K562 (cell line): ENCODE measurements around the gene ZKSCAN5. TPM values are rescaled to one million over a fixed set of nuclear protein-coding genes. Genes with fewer than 3 reads are reported as not detected.
A peak's percentile ranks its signal among the peaks of the same experiment; 100 is the strongest.

Experiments used
- DDX20 ChIP-seq: fragments of 450-650 bp; IDR thresholded peaks from 2 replicates; pipeline ENCODE4 v1.6.1; 2016; ENCODE audit warnings: missing genetic modification characterization, low read depth, mild to moderate bottlenecking, missing compliant biosample characterization, moderate library complexity
- EGR1 ChIP-seq: fragments of 450-650 bp; conservative IDR thresholded peaks from 2 replicates; pipeline ENCODE4 v1.6.1; 2017; ENCODE audit warnings: mild to moderate bottlenecking
- ELF4 ChIP-seq: fragments of 450-650 bp; formaldehyde crosslinking; IDR thresholded peaks from 2 replicates; pipeline ENCODE4 v1.4.0; 2022; ENCODE audit warnings: missing genetic modification characterization
- GABPB2 ChIP-seq: fragments of 250-450 bp; sonication (Bioruptor Pico); conservative IDR thresholded peaks from 2 replicates; pipeline ENCODE4 v1.5.1; 2021; ENCODE audit warnings: mild to moderate bottlenecking
- HES1 ChIP-seq: fragments of 450-650 bp; IDR thresholded peaks from 2 replicates; pipeline ENCODE4 v1.6.1; 2016; ENCODE audit warnings: low read depth, mild to moderate bottlenecking, moderate library complexity
- KDM1A ChIP-seq, 2 experiments: fragments of 450-650 bp; IDR thresholded peaks; 2 replicates each; pipeline ENCODE4 v1.6.1; 2016; ENCODE audit warnings: mild to moderate bottlenecking in 2 of 2
- KLF16 ChIP-seq: IDR thresholded peaks from 2 replicates; pipeline ENCODE4 v1.6.1; 2016; ENCODE audit warnings: antibody characterized with exemption
- NR0B1 ChIP-seq: fragments of 450-650 bp; IDR thresholded peaks from one replicate; pipeline ENCODE4 v1.6.1; 2018; ENCODE audit warnings: mild to moderate bottlenecking, moderate library complexity; ENCODE audit not compliant: partially characterized antibody
- RAD51 ChIP-seq: fragments of 450-650 bp; IDR thresholded peaks from 2 replicates; pipeline ENCODE4 v1.7.1; 2016; ENCODE audit warnings: low read depth, mild to moderate bottlenecking, borderline replicate concordance
- SAFB2 ChIP-seq: fragments of 200-400 bp; formaldehyde crosslinking; IDR thresholded peaks from 2 replicates; pipeline ENCODE4 v1.6.1; 2018; ENCODE audit warnings: borderline replicate concordance, low read length, low read depth, moderate library complexity; ENCODE audit not compliant: severe bottlenecking
- SOX6 ChIP-seq: fragments of 450-650 bp; IDR thresholded peaks from 2 replicates; pipeline ENCODE4 v1.6.1; 2014; ENCODE audit warnings: mild to moderate bottlenecking
- ZNF184 ChIP-seq: sonication (generic); formaldehyde crosslinking; IDR thresholded peaks from 2 replicates; pipeline ENCODE4 v1.5.0; 2020; ENCODE audit warnings: missing genetic modification reagents
- ZNF431 ChIP-seq: sonication (generic); formaldehyde crosslinking; IDR thresholded peaks from 2 replicates; pipeline ENCODE4 v1.8.0; 2022; ENCODE audit warnings: mild to moderate bottlenecking, missing genetic modification reagents
- ZNF551 ChIP-seq: fragments of 250-450 bp; sonication (Bioruptor Pico); IDR thresholded peaks from 2 replicates; pipeline ENCODE4 v1.5.0; 2021; ENCODE audit warnings: mild to moderate bottlenecking, moderate library complexity
- polyA plus RNA-seq, 8 experiments: library from polyadenylated mRNA; depleted of rRNA in 4 of 8; stranded (reverse) in 5 of 8; unstranded in 3 of 8; fragments of >200 nt; fragmentation: Nextera tagmentation in 2 of 8; fragmentation: Illumina TruSeq in 1 of 8; extraction: Ambion mirVana in 2 of 8; extraction: Trizol in 1 of 8; gene quantifications; 2 replicates each; pipeline versions ENCODE4 v1.2.1 to v1.2.3, GENCODE V29; 2011 to 2014; ENCODE audit warnings: inconsistent platforms in 1 of 8, missing spikeins in 1 of 8
- total RNA-seq, 7 experiments: library from RNA; depleted of rRNA in 6 of 7; stranded (reverse); fragments of >200 nt in 6 of 7; fragmentation: Illumina TruSeq in 2 of 7; extraction: Trizol in 2 of 7; gene quantifications; 2 replicates each; pipeline versions ENCODE4 v1.2.1 to v1.2.3, GENCODE V29; 2011 to 2021; ENCODE audit warnings: low replicate concordance in 1 of 7
- TF ChIP-seq, protein P1 (sequence below), 2 experiments: fragments of 450-650 bp in 1 of 2; sonication (generic) in 1 of 2; formaldehyde crosslinking in 1 of 2; IDR thresholded peaks in 1 of 2; conservative IDR thresholded peaks in 1 of 2; 2 replicates each; pipeline versions ENCODE4 v1.6.1 to v1.8.1; 2016 to 2023; ENCODE audit warnings: mild to moderate bottlenecking in 2 of 2, moderate library complexity in 2 of 2, inconsistent platforms in 1 of 2, missing genetic modification reagents in 1 of 2
- TF ChIP-seq, protein P2 (sequence below), 2 experiments: fragments of 450-650 bp in 1 of 2; IDR thresholded peaks; 2 replicates each; pipeline ENCODE4 v1.6.1; 2011 to 2017; ENCODE audit warnings: low read depth in 2 of 2, antibody characterized with exemption in 1 of 2, borderline replicate concordance in 1 of 2, low read length in 1 of 2, mild to moderate bottlenecking in 1 of 2, mixed read lengths in 1 of 2; ENCODE audit not compliant: control insufficient read depth in 1 of 2
- TF ChIP-seq, protein P3 (sequence below): fragments of 200-800 bp; sonication (Bioruptor generic); IDR thresholded peaks from 2 replicates; pipeline ENCODE4 v1.6.1; 2017; ENCODE audit warnings: missing genetic modification characterization, missing compliant biosample characterization
- TF ChIP-seq, protein P4 (sequence below): fragments of 200-800 bp; sonication (Bioruptor generic); IDR thresholded peaks from 2 replicates; pipeline ENCODE4 v1.6.1; 2017; ENCODE audit warnings: missing genetic modification characterization, missing compliant biosample characterization

ZKSCAN5 gene
- total and polyA plus RNA-seq, 9 of the 15 experiments (the other 6 are each of a cell fraction or from before 2014, with no cell fraction given): 4.2 to 19.0 (median 15.0) TPM

DNA sequence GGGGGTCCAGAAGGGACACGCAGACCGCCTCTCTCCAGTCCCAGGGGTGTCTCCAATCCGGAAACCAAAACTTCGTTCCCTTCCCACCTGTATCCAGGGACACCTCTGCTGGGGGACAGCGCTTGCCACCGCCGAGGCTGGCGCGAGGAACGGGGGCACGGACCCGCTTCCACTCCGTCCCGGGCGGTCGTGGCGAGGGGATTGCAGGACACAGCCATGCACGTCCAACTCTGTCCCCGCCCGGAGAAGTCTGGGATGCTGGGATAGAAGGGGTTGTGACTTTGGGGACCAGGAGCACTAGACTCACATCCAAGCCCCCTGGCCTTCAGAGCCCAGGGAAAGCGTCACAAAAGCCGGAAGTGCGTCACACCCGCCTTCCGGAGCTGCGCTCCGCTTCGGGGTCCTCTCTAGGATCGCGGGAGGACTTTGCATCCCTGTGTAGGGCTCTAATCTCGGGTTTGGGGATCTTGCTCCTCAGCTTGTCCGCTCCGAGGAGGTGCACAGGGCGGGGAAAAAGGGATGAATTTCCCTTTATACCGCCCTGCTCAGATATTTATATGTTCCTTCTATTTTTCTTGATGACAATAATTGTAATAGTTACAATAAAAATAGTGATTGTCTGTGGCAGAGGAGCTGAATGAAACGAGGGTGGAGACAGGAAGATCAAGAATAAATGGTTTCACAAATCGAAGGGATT, 47.5 kb downstream of the ZKSCAN5 start, which contains the start of gene FAM200A (continued):
- TF ChIP-seq, protein P1, sequence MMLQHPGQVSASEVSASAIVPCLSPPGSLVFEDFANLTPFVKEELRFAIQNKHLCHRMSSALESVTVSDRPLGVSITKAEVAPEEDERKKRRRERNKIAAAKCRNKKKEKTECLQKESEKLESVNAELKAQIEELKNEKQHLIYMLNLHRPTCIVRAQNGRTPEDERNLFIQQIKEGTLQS (IDR thresholded peaks at IDR 0.05): no peak
- TF ChIP-seq, protein P1 (CRISPR knock-in tag; conservative IDR thresholded peaks at IDR 0.05): no peak
- TF ChIP-seq ZNF184 (CRISPR knock-in tag) (no peak), EGR1 (no peak), SAFB2 (no peak), SOX6 (peak; percentile 66), DDX20 (tag) (no peak), RAD51 (no peak; the same call in 1 of the 2 replicates), ZNF551 (no peak), ELF4 (CRISPR knock-in tag) (0 out of 2 replicates have a peak, but pooled peaks have one; percentile 32), GABPB2 (CRISPR knock-in tag) (no peak), KLF16 (no peak), KDM1A (IDR thresholded peaks at IDR 0.05) (peak in 1 of 2 experiments; percentile 19; a peak in 1 of 4 replicates), NR0B1 (no peak), HES1 (no peak), ZNF431 (CRISPR knock-in tag) (no peak)
- TF ChIP-seq, protein P2, sequence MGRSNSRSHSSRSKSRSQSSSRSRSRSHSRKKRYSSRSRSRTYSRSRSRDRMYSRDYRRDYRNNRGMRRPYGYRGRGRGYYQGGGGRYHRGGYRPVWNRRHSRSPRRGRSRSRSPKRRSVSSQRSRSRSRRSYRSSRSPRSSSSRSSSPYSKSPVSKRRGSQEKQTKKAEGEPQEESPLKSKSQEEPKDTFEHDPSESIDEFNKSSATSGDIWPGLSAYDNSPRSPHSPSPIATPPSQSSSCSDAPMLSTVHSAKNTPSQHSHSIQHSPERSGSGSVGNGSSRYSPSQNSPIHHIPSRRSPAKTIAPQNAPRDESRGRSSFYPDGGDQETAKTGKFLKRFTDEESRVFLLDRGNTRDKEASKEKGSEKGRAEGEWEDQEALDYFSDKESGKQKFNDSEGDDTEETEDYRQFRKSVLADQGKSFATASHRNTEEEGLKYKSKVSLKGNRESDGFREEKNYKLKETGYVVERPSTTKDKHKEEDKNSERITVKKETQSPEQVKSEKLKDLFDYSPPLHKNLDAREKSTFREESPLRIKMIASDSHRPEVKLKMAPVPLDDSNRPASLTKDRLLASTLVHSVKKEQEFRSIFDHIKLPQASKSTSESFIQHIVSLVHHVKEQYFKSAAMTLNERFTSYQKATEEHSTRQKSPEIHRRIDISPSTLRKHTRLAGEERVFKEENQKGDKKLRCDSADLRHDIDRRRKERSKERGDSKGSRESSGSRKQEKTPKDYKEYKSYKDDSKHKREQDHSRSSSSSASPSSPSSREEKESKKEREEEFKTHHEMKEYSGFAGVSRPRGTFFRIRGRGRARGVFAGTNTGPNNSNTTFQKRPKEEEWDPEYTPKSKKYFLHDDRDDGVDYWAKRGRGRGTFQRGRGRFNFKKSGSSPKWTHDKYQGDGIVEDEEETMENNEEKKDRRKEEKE (IDR thresholded peaks at IDR 0.05; ENCODE audit: borderline replicate concordance in 1 of 2, control insufficient read depth in 1 of 2, low read depth in 2 of 2, low read length in 1 of 2): peak in 1 of 2 experiments; percentile 92; a peak in 2 of 4 replicates
- TF ChIP-seq, protein P3, sequence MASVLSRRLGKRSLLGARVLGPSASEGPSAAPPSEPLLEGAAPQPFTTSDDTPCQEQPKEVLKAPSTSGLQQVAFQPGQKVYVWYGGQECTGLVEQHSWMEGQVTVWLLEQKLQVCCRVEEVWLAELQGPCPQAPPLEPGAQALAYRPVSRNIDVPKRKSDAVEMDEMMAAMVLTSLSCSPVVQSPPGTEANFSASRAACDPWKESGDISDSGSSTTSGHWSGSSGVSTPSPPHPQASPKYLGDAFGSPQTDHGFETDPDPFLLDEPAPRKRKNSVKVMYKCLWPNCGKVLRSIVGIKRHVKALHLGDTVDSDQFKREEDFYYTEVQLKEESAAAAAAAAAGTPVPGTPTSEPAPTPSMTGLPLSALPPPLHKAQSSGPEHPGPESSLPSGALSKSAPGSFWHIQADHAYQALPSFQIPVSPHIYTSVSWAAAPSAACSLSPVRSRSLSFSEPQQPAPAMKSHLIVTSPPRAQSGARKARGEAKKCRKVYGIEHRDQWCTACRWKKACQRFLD (CRISPR knock-in tag): no peak
- TF ChIP-seq, protein P4, sequence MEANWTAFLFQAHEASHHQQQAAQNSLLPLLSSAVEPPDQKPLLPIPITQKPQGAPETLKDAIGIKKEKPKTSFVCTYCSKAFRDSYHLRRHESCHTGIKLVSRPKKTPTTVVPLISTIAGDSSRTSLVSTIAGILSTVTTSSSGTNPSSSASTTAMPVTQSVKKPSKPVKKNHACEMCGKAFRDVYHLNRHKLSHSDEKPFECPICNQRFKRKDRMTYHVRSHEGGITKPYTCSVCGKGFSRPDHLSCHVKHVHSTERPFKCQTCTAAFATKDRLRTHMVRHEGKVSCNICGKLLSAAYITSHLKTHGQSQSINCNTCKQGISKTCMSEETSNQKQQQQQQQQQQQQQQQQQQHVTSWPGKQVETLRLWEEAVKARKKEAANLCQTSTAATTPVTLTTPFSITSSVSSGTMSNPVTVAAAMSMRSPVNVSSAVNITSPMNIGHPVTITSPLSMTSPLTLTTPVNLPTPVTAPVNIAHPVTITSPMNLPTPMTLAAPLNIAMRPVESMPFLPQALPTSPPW (CRISPR knock-in tag): peak; percentile 67
